HepG2 (cell line): ENCODE measurements around the gene CLNS1A. TPM values are rescaled to one million over a fixed set of nuclear protein-coding genes. Genes with fewer than 3 reads are reported as not detected.

Source experiments
- ARNT2 ChIP-seq: sonication (generic); formaldehyde crosslinking; IDR thresholded peaks from 2 replicates; pipeline ENCODE4 v1.8.0; 2022; ENCODE audit warnings: mild to moderate bottlenecking, low read depth, missing genetic modification reagents, moderate library complexity
- ATF7-NPFF ChIP-seq: sonication (generic); formaldehyde crosslinking; IDR thresholded peaks from 2 replicates; pipeline ENCODE4 v1.8.1; 2023; ENCODE audit warnings: mild to moderate bottlenecking, low read depth, missing genetic modification reagents, moderate library complexity
- DRAP1 ChIP-seq: IDR thresholded peaks from 2 replicates; pipeline ENCODE4 v1.6.1; 2016; ENCODE audit warnings: missing genetic modification reagents, missing compliant biosample characterization
- EP300 ChIP-seq, 3 experiments: sonication (generic) in 1 of 3; formaldehyde crosslinking in 1 of 3; IDR thresholded peaks; 2 replicates each; pipeline versions ENCODE4 v1.5.1 to v1.6.1; 2011 to 2020; ENCODE audit warnings: low read depth in 2 of 3, low read length in 2 of 3, borderline replicate concordance in 1 of 3, improper control_type of control experiment in 1 of 3, mild to moderate bottlenecking in 1 of 3, missing genetic modification reagents in 1 of 3, moderate library complexity in 1 of 3
- MAF1 ChIP-seq: sonication (generic); formaldehyde crosslinking; IDR thresholded peaks from 2 replicates; pipeline ENCODE4 v1.5.0; 2020; ENCODE audit warnings: missing genetic modification reagents, borderline replicate concordance
- NCOA2 ChIP-seq: sonication (generic); formaldehyde crosslinking; IDR thresholded peaks from 2 replicates; pipeline ENCODE4 v1.8.0; 2022; ENCODE audit warnings: inconsistent platforms
- NFATC3 ChIP-seq: sonication (generic); formaldehyde crosslinking; IDR thresholded peaks from 2 replicates; pipeline ENCODE4 v1.5.1; 2020; ENCODE audit warnings: mild to moderate bottlenecking, missing genetic modification reagents
- PHF8 ChIP-seq: sonication (generic); formaldehyde crosslinking; IDR thresholded peaks from 2 replicates; pipeline ENCODE4 v1.5.0; 2020; ENCODE audit warnings: missing genetic modification reagents
- SMAD3 ChIP-seq: sonication (generic); formaldehyde crosslinking; IDR thresholded peaks from 2 replicates; pipeline ENCODE4 v1.4.0; 2020; ENCODE audit warnings: missing genetic modification reagents
- TCF12 ChIP-seq, 2 experiments: fragments of 450-650 bp in 1 of 2; sonication (generic) in 1 of 2; formaldehyde crosslinking in 1 of 2; IDR thresholded peaks; 2 replicates each; pipeline versions ENCODE4 v1.6.1 to v1.8.0; 2017 to 2022; ENCODE audit warnings: antibody characterized with exemption in 1 of 2, mild to moderate bottlenecking in 1 of 2, missing genetic modification reagents in 1 of 2, moderate library complexity in 1 of 2
- U2AF1 ChIP-seq: fragments of 200-400 bp; formaldehyde crosslinking; optimal IDR thresholded peaks from 2 replicates; pipeline ENCODE3; 2017; ENCODE audit warnings: mild to moderate bottlenecking, low read depth, low read length
- UBTF ChIP-seq: sonication (generic); formaldehyde crosslinking; IDR thresholded peaks from 2 replicates; pipeline ENCODE4 v1.4.0; 2020; ENCODE audit warnings: mild to moderate bottlenecking, missing genetic modification reagents
- YEATS4 ChIP-seq: sonication (generic); formaldehyde crosslinking; IDR thresholded peaks from 2 replicates; pipeline ENCODE4 v1.4.0; 2020; ENCODE audit warnings: missing genetic modification reagents, borderline replicate concordance
- ZNF138 ChIP-seq: sonication (generic); formaldehyde crosslinking; IDR thresholded peaks from 2 replicates; pipeline ENCODE4 v1.5.0; 2020; ENCODE audit warnings: mild to moderate bottlenecking, low read depth, missing genetic modification reagents
- ZNF234 ChIP-seq: sonication (generic); formaldehyde crosslinking; conservative IDR thresholded peaks from 2 replicates; pipeline ENCODE4 v1.5.1; 2020; ENCODE audit warnings: mild to moderate bottlenecking, missing genetic modification reagents
- ZNF451 ChIP-seq: sonication (generic); formaldehyde crosslinking; IDR thresholded peaks from 2 replicates; pipeline ENCODE4 v1.5.0; 2020; ENCODE audit warnings: mild to moderate bottlenecking, missing genetic modification reagents
- ZNF619 ChIP-seq: sonication (generic); formaldehyde crosslinking; IDR thresholded peaks from 2 replicates; pipeline ENCODE4 v1.4.0; 2020; ENCODE audit warnings: mild to moderate bottlenecking, missing genetic modification reagents
- polyA plus RNA-seq, 8 experiments: library from polyadenylated mRNA; depleted of rRNA in 3 of 8; stranded (reverse) in 7 of 8; unstranded in 1 of 8; fragments of >200 nt; fragmentation: Illumina TruSeq in 4 of 8; extraction: Trizol in 4 of 8; gene quantifications; 2 replicates each; pipeline versions ENCODE4 v1.2.1 to v1.2.3, GENCODE V29; 2011 to 2016; ENCODE audit warnings: low read depth in 4 of 8, missing spikeins in 1 of 8, mixed read lengths in 1 of 8; ENCODE audit not compliant: insufficient read depth in 1 of 8
- total RNA-seq, 5 experiments: library from RNA; depleted of rRNA; stranded (reverse); fragments of >200 nt; fragmentation: Illumina TruSeq; extraction: Trizol; gene quantifications; 2 replicates each; pipeline ENCODE4 v1.2.3, GENCODE V29; 2016; ENCODE audit warnings: low read depth in 1 of 5
- TF ChIP-seq, protein P1 (sequence below): sonication (generic); formaldehyde crosslinking; IDR thresholded peaks from 2 replicates; pipeline ENCODE4 v1.4.0; 2020; ENCODE audit warnings: mild to moderate bottlenecking, missing genetic modification reagents

The CLNS1A gene
- total and polyA plus RNA-seq, 2 of the 13 experiments (the other 11 are each of a cell fraction or from before 2014, with no cell fraction given) = 158 to 219 TPM

DNA sequence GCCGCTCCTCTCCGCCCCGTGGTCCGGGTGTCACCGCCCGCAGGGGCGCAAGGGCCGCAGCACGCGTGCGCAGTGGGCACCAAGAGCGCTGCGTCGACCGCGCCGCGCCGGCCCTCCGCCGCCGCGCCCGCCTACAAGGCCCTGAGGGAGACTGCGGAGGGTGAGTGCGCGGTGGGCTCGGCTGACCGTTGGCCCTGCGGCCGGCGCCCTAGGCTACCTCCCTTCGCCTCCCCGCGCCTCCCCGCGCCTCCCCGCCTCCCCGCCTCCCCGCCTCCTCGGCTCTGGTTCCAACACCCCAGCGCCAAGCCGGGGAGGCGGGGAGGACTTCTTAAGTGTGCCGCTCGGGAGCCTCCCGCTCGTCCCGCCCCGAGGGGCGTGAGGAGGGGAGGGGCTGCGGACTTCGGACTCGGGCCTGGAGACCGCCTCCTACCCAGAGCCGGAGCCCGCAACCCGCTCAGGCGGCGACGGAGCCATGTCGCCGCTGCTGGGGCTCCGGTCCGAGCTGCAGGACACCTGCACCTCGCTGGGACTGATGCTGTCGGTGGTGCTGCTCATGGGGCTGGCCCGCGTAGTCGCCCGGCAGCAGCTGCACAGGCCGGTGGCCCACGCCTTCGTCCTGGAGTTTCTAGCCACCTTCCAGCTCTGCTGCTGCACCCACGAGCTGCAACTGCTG lies 47.9 kb downstream of the CLNS1A start, which contains the start of gene AQP11 (continued):
- TF ChIP-seq UBTF (peak; percentile 90), YEATS4 (CRISPR knock-in tag) (peak; percentile 93), ZNF138 (CRISPR knock-in tag) (peak; percentile 18; the same call in 1 of the 2 replicates), NFATC3 (CRISPR knock-in tag) (peak; percentile 92), NCOA2 (CRISPR knock-in tag) (peak; percentile 26), DRAP1 (CRISPR knock-in tag) (peak; percentile 83), EP300 (IDR thresholded peaks at IDR 0.05; ENCODE audit: low read depth in 2 of 2, low read length in 2 of 2) (peak in 1 of 2 experiments; percentile 65; a peak in 1 of 4 replicates), EP300 (CRISPR knock-in tag; IDR thresholded peaks at IDR 0.05; ENCODE audit: borderline replicate concordance) (no peak; the same call in 1 of the 2 replicates), TCF12 (IDR thresholded peaks at IDR 0.05) (no peak), TCF12 (CRISPR knock-in tag; IDR thresholded peaks at IDR 0.05) (peak; percentile 82), PHF8 (CRISPR knock-in tag) (peak; percentile 90), ZNF234 (CRISPR knock-in tag) (no peak; the same call in 1 of the 2 replicates), ZNF619 (CRISPR knock-in tag) (no peak), U2AF1 (no peak), ZNF451 (CRISPR knock-in tag) (peak; percentile 93; the same call in 1 of the 2 replicates), ATF7-NPFF (CRISPR knock-in tag) (peak; percentile 78; the same call in 1 of the 2 replicates), ARNT2 (CRISPR knock-in tag) (no peak), SMAD3 (CRISPR knock-in tag) (peak; percentile 71), MAF1 (CRISPR knock-in tag) (no peak)
- TF ChIP-seq, protein P1, sequence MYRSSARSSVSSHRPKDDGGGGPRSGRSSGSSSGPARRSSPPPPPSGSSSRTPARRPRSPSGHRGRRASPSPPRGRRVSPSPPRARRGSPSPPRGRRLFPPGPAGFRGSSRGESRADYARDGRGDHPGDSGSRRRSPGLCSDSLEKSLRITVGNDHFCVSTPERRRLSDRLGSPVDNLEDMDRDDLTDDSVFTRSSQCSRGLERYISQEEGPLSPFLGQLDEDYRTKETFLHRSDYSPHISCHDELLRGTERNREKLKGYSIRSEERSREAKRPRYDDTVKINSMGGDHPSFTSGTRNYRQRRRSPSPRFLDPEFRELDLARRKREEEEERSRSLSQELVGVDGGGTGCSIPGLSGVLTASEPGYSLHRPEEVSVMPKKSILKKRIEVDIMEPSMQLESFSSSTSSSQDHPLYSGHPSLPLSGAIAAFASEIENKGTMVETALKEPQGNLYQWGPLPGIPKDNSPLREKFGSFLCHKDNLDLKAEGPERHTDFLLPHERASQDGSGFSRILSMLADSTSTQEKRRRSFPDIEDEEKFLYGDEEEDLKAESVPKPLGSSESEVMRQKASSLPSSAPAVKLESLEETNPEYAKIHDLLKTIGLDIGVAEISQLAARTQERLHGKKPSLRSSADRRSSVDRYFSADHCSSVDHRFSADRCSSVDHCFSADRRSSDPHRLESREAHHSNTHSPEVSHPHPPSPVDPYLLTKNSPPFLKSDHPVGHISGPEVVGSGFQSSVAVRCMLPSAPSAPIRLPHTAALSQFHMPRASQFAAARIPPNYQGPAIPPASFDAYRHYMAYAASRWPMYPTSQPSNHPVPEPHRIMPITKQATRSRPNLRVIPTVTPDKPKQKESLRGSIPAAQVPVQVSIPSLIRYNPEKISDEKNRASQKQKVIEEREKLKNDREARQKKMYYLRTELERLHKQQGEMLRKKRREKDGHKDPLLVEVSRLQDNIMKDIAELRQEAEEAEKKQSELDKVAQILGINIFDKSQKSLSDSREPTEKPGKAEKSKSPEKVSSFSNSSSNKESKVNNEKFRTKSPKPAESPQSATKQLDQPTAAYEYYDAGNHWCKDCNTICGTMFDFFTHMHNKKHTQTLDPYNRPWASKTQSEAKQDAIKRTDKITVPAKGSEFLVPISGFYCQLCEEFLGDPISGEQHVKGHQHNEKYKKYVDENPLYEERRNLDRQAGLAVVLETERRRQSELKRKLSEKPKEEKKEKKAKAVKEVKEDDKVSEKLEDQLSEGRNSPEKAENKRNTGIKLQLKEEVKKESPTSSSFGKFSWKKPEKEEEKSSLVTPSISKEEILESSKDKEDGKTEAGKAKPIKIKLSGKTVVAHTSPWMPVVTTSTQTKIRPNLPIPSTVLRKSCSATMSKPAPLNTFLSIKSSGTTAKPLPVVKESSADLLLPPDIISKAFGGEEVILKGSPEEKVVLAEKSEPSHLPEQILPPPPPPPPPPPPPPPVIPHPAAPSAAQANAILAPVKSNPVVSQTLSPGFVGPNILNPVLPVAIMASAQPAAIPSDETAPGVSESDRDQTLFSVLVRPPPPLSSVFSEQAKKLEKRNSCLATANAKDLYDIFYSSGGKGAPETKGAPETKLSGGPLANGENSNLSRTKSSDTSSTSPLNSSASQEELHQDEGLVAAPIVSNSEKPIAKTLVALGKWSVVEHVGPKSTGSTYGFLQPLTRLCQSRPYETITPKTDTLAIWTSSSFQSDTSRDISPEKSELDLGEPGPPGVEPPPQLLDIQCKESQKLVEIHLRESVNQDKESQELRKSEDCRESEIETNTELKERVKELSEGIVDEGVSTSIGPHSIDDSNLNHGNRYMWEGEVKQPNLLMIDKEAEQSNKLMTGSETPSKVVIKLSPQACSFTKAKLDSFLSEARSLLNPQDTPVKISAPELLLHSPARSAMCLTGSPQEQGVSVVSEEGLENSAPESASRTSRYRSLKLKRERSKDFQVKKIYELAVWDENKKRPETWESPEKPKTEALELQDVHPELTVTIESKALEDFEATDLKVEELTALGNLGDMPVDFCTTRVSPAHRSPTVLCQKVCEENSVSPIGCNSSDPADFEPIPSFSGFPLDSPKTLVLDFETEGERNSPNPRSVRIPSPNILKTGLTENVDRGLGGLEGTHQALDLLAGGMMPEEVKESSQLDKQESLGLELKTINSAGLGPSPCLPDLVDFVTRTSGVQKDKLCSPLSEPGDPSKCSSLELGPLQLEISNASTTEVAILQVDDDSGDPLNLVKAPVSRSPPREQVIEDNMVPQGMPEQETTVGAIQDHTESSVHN = 0 out of 2 replicates have a peak, but pooled peaks have one; percentile 67
